ENCODE results near the gene PCK1. TPM values are rescaled to one million over a fixed set of nuclear protein-coding genes. Genes with fewer than 3 reads are reported as not detected.

Gene PCK1
- total RNA-seq, 1 experiment from 2014 or later: not detected

DNA sequence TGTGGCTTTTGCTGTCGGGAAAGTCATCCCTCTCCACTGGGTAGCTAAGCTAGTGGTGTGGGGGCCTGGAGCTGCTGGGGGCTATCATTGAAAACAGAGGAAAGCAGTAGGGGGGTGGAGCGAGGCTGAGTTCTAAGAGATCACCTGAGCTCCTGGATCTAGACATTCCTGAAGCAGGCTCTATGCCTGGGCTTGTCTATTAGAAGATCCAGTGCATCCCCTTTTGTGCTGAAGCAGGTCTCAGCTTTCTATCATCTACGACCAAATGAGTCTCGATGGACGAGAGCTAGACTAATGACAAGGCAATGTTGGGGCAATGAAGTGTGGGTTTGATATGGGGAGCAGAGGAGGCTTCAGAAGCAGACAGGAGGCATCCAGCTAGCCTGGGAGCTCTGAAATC is 40.8 kb downstream of the PCK1 start:
- DNase-seq: no peak
- Histone ChIP-seq H3K18ac (ENCODE audit: insufficient read length, low read depth, low read length) (no peak overlapping the region), H4K20me1 (ENCODE audit: control insufficient read depth, insufficient read depth, insufficient read length) (no peaks in the 10 kb centered on the region), H2AK5ac (ENCODE audit: insufficient read length, low read length) (no peak overlapping the region), H3K4me1 (ENCODE audit: insufficient read depth, low read length) (no peaks in the 10 kb centered on the region), H2BK5ac (ENCODE audit: insufficient read length, low read length) (no peak overlapping the region), H2BK20ac (ENCODE audit: low read depth, low read length, poor library complexity, severe bottlenecking) (no peak overlapping the region), H3K14ac (ENCODE audit: insufficient read depth, low read length) (no peak overlapping the region), H3K27me3 (ENCODE audit: insufficient read depth, low read length) (no peaks in the 10 kb centered on the region), H3K23me2 (ENCODE audit: insufficient read length, low read depth, low read length, poor library complexity, severe bottlenecking) (no peaks in the 10 kb centered on the region), H4K91ac (ENCODE audit: insufficient read length, low read depth, low read length) (no peak overlapping the region), H3K9me3 (ENCODE audit: control insufficient read depth, low read depth, low read length) (no peaks in the 10 kb centered on the region), H2BK120ac (ENCODE audit: low read depth, low read length, poor library complexity, severe bottlenecking) (no peak overlapping the region), H3T11ph (ENCODE audit: low read length) (no peak overlapping the region), H4K5ac (ENCODE audit: insufficient read length, low read depth, low read length) (no peak overlapping the region), H3K4me2 (ENCODE audit: insufficient read depth, insufficient read length, low read length) (no peak overlapping the region), H4K8ac (replicated peaks; ENCODE audit: insufficient read length, low read depth, low read length) (no peak overlapping the region), H3K56ac (ENCODE audit: insufficient read length, low read depth, low read length) (no peak overlapping the region), H2BK12ac (ENCODE audit: insufficient read length, low read depth, low read length) (no peak overlapping the region), H3K4ac (ENCODE audit: low read depth, low read length) (no peak overlapping the region), H3K79me1 (ENCODE audit: insufficient read depth, low read depth, low read length, poor library complexity, severe bottlenecking) (no peaks in the 10 kb centered on the region), H3K9ac (ENCODE audit: extremely low read depth, insufficient read length, low read length) (no peak overlapping the region), H3K27ac (ENCODE audit: insufficient read length, low read depth, low read length) (no peak overlapping the region), H3K23ac (ENCODE audit: insufficient read length, low read depth, low read length) (no peak overlapping the region), H2AFZ (ENCODE audit: low read length) (no peak overlapping the region), H3K79me2 (ENCODE audit: insufficient read depth, low read length) (no peaks in the 10 kb centered on the region), H2BK15ac (ENCODE audit: low read depth, low read length) (no peak overlapping the region)
- Mint-ChIP-seq H3K27ac (no peak overlapping the region), H3K9me3 (no peaks in the 10 kb centered on the region; a peak in 1 of 5 replicates), H3K36me3 (ENCODE audit: insufficient read depth in 1 of 3, low read depth in 3 of 3) (no peaks in the 10 kb centered on the region; a peak in 2 of 7 replicates), H3K27me3 (ENCODE audit: low read depth) (peaks cover 5% of the 10 kb centered on the region; the same call in 1 of the 2 replicates), H3K4me1 (peaks cover 8 to 12% of the 10 kb centered on the region in 2 experiments), H3K4me3 (no peak overlapping the region)
- no peak for TF ChIP-seq CTCF (conservative IDR thresholded peaks at IDR 0.05)
- WGBS (ENCODE audit: extremely low coverage, insufficient read length, low lambda C conversion rate): no CpG with 5 or more reads among the region's 5 CpGs

Measured in H9 (cell line).